HG03064 (cell line): ENCODE results near the gene CCNY.

Experiments
- ATAC-seq: cut with Tn5 transposase; IDR thresholded peaks from one replicate; pipeline ENCODE4 v1.9.1; 2021; ENCODE audit warnings: low read depth; ENCODE audit not compliant: unreplicated experiment

CCNY gene

GRCh38 chr10:35545878-35546590 lies 209.7 kb downstream of the CCNY start:
- peak; percentile 67 for ATAC-seq

- ATAC-seq, result no peak
Observed at GRCh38 chr10:35546824-35547225, 210.5 kb downstream of the CCNY start.

DNA sequence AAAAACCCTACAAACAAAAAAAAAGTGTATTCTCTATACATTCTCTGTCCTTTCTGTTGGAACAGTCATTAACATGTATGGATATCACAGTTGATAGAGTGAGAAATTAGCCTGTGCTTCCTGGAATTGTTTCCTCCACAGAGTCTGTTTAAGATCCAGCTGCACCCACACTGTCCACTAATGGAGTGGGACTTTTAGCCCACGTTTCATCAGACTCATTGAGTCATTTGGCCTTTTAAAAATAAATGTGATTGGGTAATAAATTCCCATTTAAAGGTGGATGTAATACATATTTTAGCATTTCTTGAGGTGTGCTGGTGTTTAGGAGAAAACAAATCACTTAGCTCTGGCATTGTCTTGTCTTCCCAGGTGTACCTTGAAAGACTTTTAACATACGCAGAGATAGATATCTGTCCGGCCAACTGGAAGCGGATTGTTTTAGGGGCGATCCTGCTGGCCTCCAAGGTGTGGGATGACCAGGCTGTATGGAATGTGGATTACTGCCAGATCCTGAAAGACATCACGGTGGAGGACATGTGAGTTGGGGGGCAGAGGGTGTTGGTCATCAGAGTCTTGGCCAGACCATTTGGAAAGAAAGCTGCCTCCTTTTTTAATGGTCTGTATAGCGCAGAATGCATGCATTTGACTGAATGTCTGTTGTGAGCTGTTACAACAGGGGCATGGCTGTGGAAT lies 216.5 kb downstream of the CCNY start:
- no peak for ATAC-seq

GRCh38 chr10:35554036-35554435 lies 217.7 kb downstream of the CCNY start:
- no peak for ATAC-seq

DNA sequence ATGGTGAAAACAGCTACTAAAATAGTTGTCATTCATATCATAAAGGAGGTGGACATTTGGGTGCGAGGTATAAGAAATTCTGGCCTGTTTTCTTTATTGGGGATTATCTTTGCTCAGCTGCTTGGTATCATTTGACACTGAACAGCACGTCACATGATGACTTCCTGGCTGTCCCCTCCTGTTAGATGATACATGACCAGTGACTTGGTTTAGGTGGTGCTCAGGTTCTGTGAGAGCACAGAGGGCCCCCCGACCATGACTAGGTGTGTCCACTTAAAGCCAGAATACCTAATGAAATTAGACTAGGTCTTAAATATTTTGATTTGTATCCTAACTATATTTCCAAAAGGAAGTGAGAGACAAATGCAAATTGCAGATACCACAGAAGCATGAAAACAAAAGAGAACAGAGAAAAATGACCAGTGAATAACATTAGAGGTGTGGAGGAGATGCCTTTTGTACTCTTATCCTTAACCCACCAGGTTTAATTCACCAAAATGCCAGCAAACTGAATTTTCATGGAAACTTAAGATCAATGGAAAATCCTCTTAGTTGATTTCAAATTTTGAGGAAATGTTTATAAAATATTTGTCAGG lies 218.2 kb downstream of the CCNY start:
- ATAC-seq, result no peak

GRCh38 chr10:35555962-35556930 lies 219.9 kb downstream of the CCNY start:
- no peak for ATAC-seq

GRCh38 chr10:35558276-35558675 lies 222.0 kb downstream of the CCNY start:
- ATAC-seq, result no peak

DNA sequence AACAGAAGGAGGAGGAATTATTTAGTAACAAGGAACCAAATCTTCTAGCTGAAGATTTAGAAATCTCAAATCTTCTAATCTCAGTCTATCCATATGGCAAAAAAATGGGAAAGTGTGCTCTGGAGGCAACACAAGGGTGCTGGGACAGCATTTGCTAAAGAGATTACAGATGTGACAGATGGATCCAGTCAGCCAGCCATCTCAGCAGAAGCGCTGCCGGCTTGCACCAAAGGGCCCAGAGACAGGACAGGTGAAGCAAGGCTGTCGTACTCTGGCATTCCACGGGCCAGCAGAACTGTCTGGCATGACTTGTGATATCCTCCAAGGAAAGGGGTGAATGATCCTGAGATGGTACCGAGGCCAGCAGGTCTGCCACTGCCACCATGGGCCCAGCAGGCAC lies 223.1 kb downstream of the CCNY start:
- ATAC-seq, result no peak

DNA sequence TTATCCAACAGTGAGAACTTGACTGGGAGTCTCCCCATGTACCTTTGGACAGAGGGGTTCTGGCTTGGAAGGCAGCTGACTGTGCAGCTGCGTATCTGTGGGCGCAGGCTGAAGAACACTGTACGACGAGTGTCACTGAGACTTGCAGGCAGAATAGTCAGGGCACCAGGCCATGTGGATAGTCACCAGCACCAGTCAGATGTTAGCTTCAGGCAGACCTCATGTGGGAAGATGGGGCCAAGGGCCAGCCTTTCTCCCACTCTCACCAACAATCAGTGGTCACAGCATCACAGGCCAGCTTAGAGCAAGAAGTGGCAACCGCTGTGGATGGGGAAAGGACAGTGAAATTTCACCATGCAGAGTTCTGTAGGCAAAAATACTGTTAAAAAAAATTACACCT lies 225.4 kb downstream of the CCNY start:
- no peak for ATAC-seq

DNA sequence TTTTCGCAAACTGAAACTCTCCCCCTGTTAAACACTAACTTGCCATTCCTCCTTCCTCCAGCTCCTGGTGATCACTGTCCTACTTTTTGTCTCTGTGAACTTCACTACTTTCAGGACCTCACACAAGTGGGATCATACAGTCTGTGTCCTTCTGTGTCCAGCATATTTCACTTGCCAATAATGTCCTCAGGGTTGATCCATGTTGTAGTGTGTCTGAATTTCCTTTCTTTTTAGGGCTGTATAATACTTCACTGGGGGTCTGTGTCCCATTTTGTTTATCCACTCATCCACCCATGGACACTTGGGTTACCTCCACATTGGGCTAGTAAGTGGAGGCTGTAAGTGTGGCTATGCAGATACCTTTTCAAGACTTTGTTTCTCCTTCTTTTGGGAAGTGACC lies 226.1 kb downstream of the CCNY start:
- ATAC-seq, result no peak

DNA sequence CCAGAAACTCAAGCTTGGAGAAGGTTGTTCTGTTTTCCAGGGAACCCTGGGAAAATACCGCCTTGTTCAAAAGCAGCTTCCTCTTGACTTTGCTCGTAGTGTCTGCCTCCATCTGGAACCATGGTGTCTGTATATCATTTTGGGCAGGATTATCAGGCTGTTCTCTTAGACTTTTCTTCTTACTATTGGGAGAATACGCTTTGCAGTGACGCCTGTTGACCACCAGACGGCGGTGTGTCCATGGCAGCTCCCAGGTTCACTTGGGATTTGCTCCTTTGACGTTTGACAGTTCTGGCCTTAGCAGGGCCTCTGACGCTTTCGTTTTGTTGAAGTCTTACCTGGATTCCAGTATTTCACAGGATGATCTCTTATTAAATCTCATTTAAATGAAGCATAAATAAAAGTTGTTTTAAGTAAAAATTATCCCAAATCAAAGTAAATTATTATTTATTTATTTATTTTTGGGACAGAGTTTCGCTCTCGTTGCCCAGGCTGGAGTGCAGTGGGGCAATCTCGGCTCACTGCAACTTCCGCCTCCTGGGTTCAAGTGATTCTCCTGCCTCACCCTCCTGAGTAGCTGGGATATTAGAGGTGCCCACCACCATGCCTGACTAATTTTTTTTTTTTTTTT lies 227.1 kb downstream of the CCNY start:
- ATAC-seq, result no peak

- no peak for ATAC-seq
Observed at GRCh38 chr10:35564341-35564968, 228.1 kb downstream of the CCNY start.

DNA sequence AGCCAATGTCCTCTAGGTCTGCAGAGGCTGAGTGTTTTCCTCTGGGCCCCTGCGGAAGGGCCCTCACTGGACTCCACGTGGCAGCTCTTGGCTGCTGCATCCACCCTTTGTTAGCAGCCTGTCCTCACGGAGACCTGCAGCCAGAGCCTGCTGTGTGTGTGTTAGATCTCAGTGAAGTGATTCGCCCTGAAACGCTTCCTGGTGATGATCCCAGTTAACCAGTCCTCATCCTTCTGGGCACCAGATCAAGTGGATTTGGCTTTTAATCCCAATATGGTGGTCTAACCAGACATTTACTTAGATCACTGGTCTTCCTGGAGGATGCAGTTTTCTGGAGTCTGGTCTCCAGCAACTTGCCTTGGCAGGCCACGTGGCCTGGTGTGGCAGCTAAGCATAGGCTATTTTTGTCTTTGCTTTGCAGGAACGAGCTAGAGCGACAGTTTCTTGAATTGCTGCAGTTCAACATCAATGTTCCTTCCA lies 229.3 kb downstream of the CCNY start:
- no peak for ATAC-seq

DNA sequence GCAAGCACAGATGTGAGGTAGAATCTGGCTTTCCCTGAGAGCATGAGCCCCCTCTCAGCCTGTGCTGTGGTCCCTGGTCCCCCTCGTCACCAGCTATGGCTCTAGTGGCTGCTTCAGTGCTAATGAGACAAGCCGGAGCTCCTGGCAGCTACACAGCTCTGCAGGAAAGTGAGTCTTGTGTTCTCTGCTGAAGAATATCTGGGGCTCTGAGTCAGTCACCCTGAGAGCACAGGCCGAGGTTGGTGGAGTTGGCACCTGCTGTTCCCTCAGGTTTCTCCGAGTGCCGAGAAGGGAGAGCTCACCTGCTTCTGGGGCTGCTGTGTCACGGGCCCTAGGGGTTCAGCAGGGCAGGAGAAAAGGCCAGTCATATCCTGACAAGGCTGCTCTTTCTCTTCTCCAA lies 231.6 kb downstream of the CCNY start:
- no peak for ATAC-seq

DNA sequence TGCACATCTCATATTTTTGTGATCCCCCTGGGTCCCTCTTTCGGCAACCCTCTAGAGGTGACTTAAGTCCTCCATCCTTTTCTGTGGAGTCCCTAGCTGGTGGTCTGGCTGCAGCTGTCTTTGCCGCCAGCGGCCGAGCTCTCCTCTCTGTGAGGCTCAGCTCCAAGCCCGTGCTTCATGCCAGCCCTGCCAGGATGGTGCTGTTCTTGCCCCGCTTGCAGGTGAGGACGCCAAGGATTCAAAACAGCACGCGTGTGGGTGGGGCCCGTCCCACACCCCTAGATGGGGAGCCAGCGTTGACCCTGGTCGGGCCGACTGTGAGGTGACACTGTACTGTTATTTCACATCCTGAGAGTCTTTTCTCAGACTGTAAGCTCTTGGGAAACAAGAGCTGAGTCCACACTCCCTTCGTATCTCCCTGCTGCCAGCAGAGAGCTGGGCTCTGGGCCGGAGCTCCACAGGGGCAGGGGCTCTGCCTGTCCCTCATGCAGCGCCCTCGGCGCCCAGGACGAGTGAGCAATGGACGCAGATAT lies 232.2 kb downstream of the CCNY start:
- ATAC-seq, result no peak

GRCh38 chr10:35569111-35569707 lies 232.9 kb downstream of the CCNY start:
- ATAC-seq, result no peak

DNA sequence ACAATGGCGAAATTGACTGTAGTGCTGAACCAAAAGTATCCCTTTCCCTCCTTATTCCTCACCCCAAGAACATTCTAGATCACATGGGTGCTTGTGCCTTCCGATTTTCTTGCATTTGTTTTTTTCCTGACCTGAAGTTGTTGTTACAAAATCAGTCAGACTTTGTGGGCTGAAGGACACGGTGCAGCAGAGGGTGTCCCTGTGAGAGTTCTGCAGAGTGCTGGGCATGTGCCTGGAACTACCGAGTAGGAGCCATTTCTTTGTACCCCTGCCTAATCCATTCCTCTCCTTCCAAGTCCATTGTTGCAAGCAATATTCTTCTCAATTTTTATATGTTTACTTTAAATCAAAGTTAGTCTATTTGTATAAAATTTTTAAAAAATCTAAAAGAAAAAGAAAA lies 233.5 kb downstream of the CCNY start:
- ATAC-seq, result no peak

GRCh38 chr10:35570397-35570796 lies 234.1 kb downstream of the CCNY start:
- ATAC-seq, result no peak

DNA sequence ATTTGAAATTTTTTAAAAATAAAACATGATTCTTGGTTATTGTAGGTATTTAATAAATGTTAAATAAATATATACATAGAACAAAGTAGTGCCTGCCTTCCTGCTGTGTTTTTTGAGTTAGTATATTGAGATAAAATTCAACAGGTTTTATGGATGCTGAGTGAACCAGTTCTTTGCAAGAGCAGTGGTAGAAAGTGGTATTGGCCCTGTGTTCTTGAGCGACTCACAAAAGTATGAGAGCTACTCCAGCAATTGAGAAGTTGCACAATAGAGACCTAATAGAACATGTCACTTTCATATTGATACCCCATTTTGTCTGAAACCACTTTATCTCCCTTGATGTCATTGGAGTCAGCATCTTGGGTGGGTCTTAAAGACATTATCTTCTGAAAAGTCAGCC lies 236.3 kb downstream of the CCNY start:
- no peak for ATAC-seq
